Amygdala (tissue), 56 donors: Measurements from ENCODE around the gene SLAMF6.

Source experiments
- DNase-seq, 56 donors: peaks; one replicate each; lab custom pipeline; 2025; lab: John Stamatoyannopoulos, UW

The SLAMF6 gene

GRCh38 chr1:160438317-160438918 lies 84.6 kb downstream of the SLAMF6 start:
- no peak for DNase-seq

DNA sequence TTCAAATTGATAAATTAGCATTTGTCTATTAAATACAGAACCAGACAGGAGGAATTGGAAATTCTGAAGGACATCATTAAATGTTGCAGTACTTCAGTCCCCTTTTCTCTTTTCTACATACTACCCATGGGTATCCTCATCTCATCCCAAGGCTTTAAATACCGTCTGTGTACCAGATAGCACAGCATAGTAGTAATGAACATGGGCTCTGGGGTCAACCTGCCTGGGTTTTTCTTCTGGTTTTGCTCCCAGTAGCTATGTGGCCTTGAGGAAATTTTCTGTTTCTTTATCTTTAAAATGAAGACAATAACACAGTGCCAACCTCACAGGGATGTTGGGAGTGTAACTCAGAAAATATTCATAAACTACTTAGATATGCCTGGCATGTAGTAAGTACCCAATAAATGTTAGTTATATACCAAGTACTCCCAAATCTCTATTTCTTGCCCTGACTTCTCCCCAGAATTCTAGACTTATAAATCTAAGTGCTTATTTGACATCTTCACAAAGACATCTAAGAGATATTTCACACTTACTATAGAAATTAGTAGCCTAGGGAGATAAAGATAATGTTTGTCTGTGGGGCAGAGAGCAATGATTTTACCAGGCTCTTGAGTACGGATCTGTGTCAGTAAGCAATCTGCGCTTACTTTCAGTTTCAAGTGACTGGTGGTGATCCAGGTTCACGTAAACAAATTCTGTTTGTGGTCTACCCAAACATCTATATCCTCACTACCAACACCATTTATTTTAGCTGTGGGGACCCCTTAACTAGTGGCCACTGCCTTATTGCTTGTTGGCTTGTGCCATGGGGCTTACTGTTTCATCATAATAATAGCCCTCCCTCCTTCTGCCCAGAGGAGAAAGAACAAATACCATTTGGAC lies 85.4 kb downstream of the SLAMF6 start:
- no peak for DNase-seq

- no peak for DNase-seq
Observed at GRCh38 chr1:160436966-160437365, 86.1 kb downstream of the SLAMF6 start.
